ENCODE measurements around the gene ITIH2. TPM values are rescaled to one million over a fixed set of nuclear protein-coding genes. Genes with fewer than 3 reads are reported as not detected.

ITIH2 gene
- total and polyA plus RNA-seq, 4 donors, result 261 to 1,345 (median 532) TPM

- Histone ChIP-seq H3K4me3 (ENCODE audit: low read depth in 1 of 3, low read length in 3 of 3) (no peak overlapping the region), H3K27ac (ENCODE audit: low read depth in 1 of 2, low read length in 2 of 2) (no peak overlapping the region), H3K4me1 (ENCODE audit: control insufficient read depth in 4 of 4, insufficient read depth in 4 of 4, low read length in 3 of 4) (peaks cover 0 to 1% (median 0%) of the 10 kb centered on the region in 4 donors), H3K9me3 (ENCODE audit: control insufficient read depth in 4 of 4, low read length in 3 of 4) (no peaks in the 10 kb centered on the region), H3K27me3 (ENCODE audit: control insufficient read depth in 4 of 4, insufficient read depth in 4 of 4, low read length in 3 of 4) (no peaks in the 10 kb centered on the region), H3K36me3 (ENCODE audit: control insufficient read depth in 4 of 4, insufficient read depth in 3 of 4, low read depth in 1 of 4, low read length in 3 of 4) (peaks cover 6 to 43% (median 32%) of the 10 kb centered on the region in 4 donors), H3K9ac (ENCODE audit: low read depth in 1 of 2, low read length in 2 of 2) (no peak overlapping the region)
- DNase-seq (ENCODE audit: low spot score), result no peak
- WGBS, result 74% methylated on average over 5 of the region's 5 CpGs
- TF ChIP-seq TAF1 (conservative IDR thresholded peaks at IDR 0.05) (no peak), CTCF (IDR thresholded peaks at IDR 0.05; ENCODE audit: low read depth, low read length, missing input control) (no peak), JUND (IDR thresholded peaks at IDR 0.05) (no peak), REST (IDR thresholded peaks at IDR 0.05) (no peak), NR2F2 (IDR thresholded peaks at IDR 0.05) (no peak), ZBTB33 (IDR thresholded peaks at IDR 0.05) (no peak)
These were observed 60.8 kb downstream of the ITIH2 start for GRCh38 chr10:7763929-7764328.

GRCh38 chr10:7766241-7766640 lies 63.1 kb downstream of the ITIH2 start:
- no peaks in the 10 kb centered on the region for H3K27me3 ChIP-seq (ENCODE audit: control insufficient read depth in 4 of 4, insufficient read depth in 4 of 4, low read length in 3 of 4)
- peaks cover 10 to 45% (median 30%) of the 10 kb centered on the region in 4 donors for H3K36me3 ChIP-seq (ENCODE audit: control insufficient read depth in 4 of 4, insufficient read depth in 3 of 4, low read depth in 1 of 4, low read length in 3 of 4)
- peaks cover 0 to 1% (median 0%) of the 10 kb centered on the region in 4 donors for H3K4me1 ChIP-seq (ENCODE audit: control insufficient read depth in 4 of 4, insufficient read depth in 4 of 4, low read length in 3 of 4)
- H3K27ac ChIP-seq (ENCODE audit: low read depth in 1 of 2, low read length in 2 of 2), result no peak overlapping the region
- no peak overlapping the region for H3K4me3 ChIP-seq (ENCODE audit: low read depth in 1 of 3, low read length in 3 of 3)
- no peak for DNase-seq (ENCODE audit: low spot score)
- TF ChIP-seq CTCF (IDR thresholded peaks at IDR 0.05; ENCODE audit: low read depth, low read length, missing input control) (no peak), YY1 (IDR thresholded peaks at IDR 0.05) (no peak), MAX (IDR thresholded peaks at IDR 0.05) (no peak), TAF1 (conservative IDR thresholded peaks at IDR 0.05) (no peak), RAD21 (IDR thresholded peaks at IDR 0.05) (no peak)
- 90% methylated on average over 3 of the region's 3 CpGs for WGBS
- H3K9me3 ChIP-seq (ENCODE audit: control insufficient read depth in 4 of 4, low read length in 3 of 4), result no peaks in the 10 kb centered on the region
- no peak overlapping the region for H3K9ac ChIP-seq (ENCODE audit: low read depth in 1 of 2, low read length in 2 of 2)

Measured in liver (tissue), 9 donors.